Ascending aorta (tissue), 2 donors: ENCODE results near the gene HOXD8. TPM values are rescaled to one million over a fixed set of nuclear protein-coding genes. Genes with fewer than 3 reads are reported as not detected.

Experiments used
- DNase-seq, 2 donors: peaks; one replicate each; pipeline ENCODE4 v3.0.0-alpha.2; 2019; ENCODE audit warnings: low spot score in 2 of 2
- H3K27ac ChIP-seq, 2 donors: fragments of 200-600 bp; sonication (generic); one replicate each; pipeline ENCODE4 v1.5.1; 2016 to 2017; ENCODE audit warnings: mild to moderate bottlenecking in 1 of 2
- H3K27me3 ChIP-seq: fragments of 200-600 bp; sonication (generic); one replicate; pipeline ENCODE4 v1.5.1; 2017
- H3K36me3 ChIP-seq, 2 donors: fragments of 200-600 bp; sonication (generic); one replicate each; pipeline ENCODE4 v1.5.1; 2016
- H3K4me1 ChIP-seq, 2 donors: fragments of 200-600 bp; sonication (generic); one replicate each; pipeline ENCODE4 v1.5.1; 2016 to 2017; ENCODE audit warnings: mild to moderate bottlenecking in 1 of 2
- H3K4me3 ChIP-seq, 2 donors: fragments of 200-600 bp; sonication (generic); one replicate each; pipeline ENCODE4 v1.5.1; 2016 to 2017; ENCODE audit warnings: mild to moderate bottlenecking in 1 of 2
- H3K9me3 ChIP-seq, 2 donors: fragments of 200-600 bp; sonication (generic); one replicate each; pipeline ENCODE4 v1.5.1; 2016
- CTCF ChIP-seq, 3 experiments: fragments of 200-600 bp in 2 of 3; fragments of 450-650 bp in 1 of 3; sonication (generic) in 2 of 3; IDR thresholded peaks; one replicate each; pipeline ENCODE4 v1.5.1; 2016 to 2019; ENCODE audit warnings: antibody characterized with exemption in 3 of 3, mild to moderate bottlenecking in 1 of 3, moderate library complexity in 1 of 3
- intact Hi-C: fragments of 100-400 bp; cut with DNase I; formaldehyde crosslinking; loops from one replicate; pipeline ENCODE4 v1.15.1; 2023
- total RNA-seq: library from RNA; depleted of rRNA; stranded (reverse); fragments of >200 nt; gene quantifications from one replicate; pipeline ENCODE4 v1.1.0, GENCODE V29; 2016

HOXD8 gene
- total RNA-seq, 1 donor from 2014 or later = 19.8 TPM

- H3K4me1 ChIP-seq = no peaks in the 10 kb centered on the region
- H3K36me3 ChIP-seq = no peaks in the 10 kb centered on the region
- no peaks in the 10 kb centered on the region for H3K9me3 ChIP-seq
- H3K4me3 ChIP-seq = no peak overlapping the region
- no peak overlapping the region for H3K27ac ChIP-seq
- no peak for TF ChIP-seq CTCF (IDR thresholded peaks at IDR 0.05)
- H3K27me3 ChIP-seq = peaks cover 84% of the 10 kb centered on the region
- intact Hi-C loops = loop anchor here (5.0 kb wide), 1 partner anchor 40 kb away; the partner anchor contains the start of gene HOXD9
- no peak for DNase-seq
Measured at GRCh38 chr2:176081837-176082524, 47.5 kb upstream of the HOXD8 start.

- DNase-seq = no peak
- TF ChIP-seq CTCF (IDR thresholded peaks at IDR 0.05) = no peak
- intact Hi-C loops = loop anchor here (5.0 kb wide), 1 partner anchor 40 kb away; the partner anchor contains the start of gene HOXD9
- Histone ChIP-seq H3K27me3 (peaks cover 83% of the 10 kb centered on the region), H3K4me1 (no peaks in the 10 kb centered on the region), H3K36me3 (no peaks in the 10 kb centered on the region), H3K27ac (no peak overlapping the region), H3K9me3 (no peaks in the 10 kb centered on the region), H3K4me3 (no peak overlapping the region)
Measured at GRCh38 chr2:176082525-176082823, 47.0 kb upstream of the HOXD8 start.

GRCh38 chr2:176082824-176083751 is 46.4 kb upstream of the HOXD8 start:
- Histone ChIP-seq H3K27ac (no peak overlapping the region), H3K4me3 (no peak overlapping the region), H3K36me3 (no peaks in the 10 kb centered on the region), H3K4me1 (no peaks in the 10 kb centered on the region), H3K9me3 (no peaks in the 10 kb centered on the region), H3K27me3 (peaks cover 85% of the 10 kb centered on the region)
- TF ChIP-seq CTCF (IDR thresholded peaks at IDR 0.05) = no peak
- DNase-seq = no peak
- intact Hi-C loops = loop anchor here (5.0 kb wide), 1 partner anchor 39 kb away; the partner anchor contains the start of gene HOXD9

- no peak for TF ChIP-seq CTCF (IDR thresholded peaks at IDR 0.05)
- peaks cover 79% of the 10 kb centered on the region for H3K27me3 ChIP-seq
- no peak within 1 kb of the TSS for H3K4me3 ChIP-seq
- no peaks in the 10 kb centered on the region for H3K9me3 ChIP-seq
- no peaks in the 10 kb centered on the region for H3K4me1 ChIP-seq
- no peaks in the 10 kb centered on the region for H3K36me3 ChIP-seq
- no peak within 1 kb of the TSS for H3K27ac ChIP-seq
- intact Hi-C loops = loop anchor here (5.0 kb wide), 1 partner anchor 38 kb away; the partner anchor contains the start of gene HOXD9
- no peak for DNase-seq
Measured at GRCh38 chr2:176083796-176084261, 45.7 kb upstream of the HOXD8 start, which contains the start of gene EVX2. EVX2 (minus strand) TSS chr2:176083962; CDS start chr2:176083776, 186 bp downstream.

- Histone ChIP-seq H3K27me3 (peaks cover 73% of the 10 kb centered on the region), H3K4me3 (no peak overlapping the region), H3K27ac (no peak overlapping the region), H3K4me1 (no peaks in the 10 kb centered on the region), H3K9me3 (no peaks in the 10 kb centered on the region), H3K36me3 (no peaks in the 10 kb centered on the region)
- intact Hi-C loops = loop anchor here (5.0 kb wide), 2 partner anchors 38 to 82 kb away; partner anchors contain the start of genes HOXD9 and LNPK
- no peak for DNase-seq
- TF ChIP-seq CTCF (IDR thresholded peaks at IDR 0.05) = no peak
Measured at GRCh38 chr2:176084611-176085119, 44.8 kb upstream of the HOXD8 start.
